H1 (cell line): ENCODE measurements around the gene DSCAM. TPM values are rescaled to one million over a fixed set of nuclear protein-coding genes. Genes with fewer than 3 reads are reported as not detected.

Experiments used
- BRCA1 ChIP-seq: IDR thresholded peaks from 2 replicates; pipeline ENCODE4 v1.6.1; 2012; ENCODE audit warnings: low read depth, low read length, improper control_type of control experiment
- CEBPB ChIP-seq: IDR thresholded peaks from 2 replicates; pipeline ENCODE4 v1.6.1; 2012; ENCODE audit warnings: low read depth, low read length
- CHD1 ChIP-seq: IDR thresholded peaks from 2 replicates; pipeline ENCODE4 v1.6.1; 2012; ENCODE audit warnings: low read depth, low read length, improper control_type of control experiment
- EGR1 ChIP-seq: IDR thresholded peaks from 2 replicates; pipeline ENCODE4 v1.6.1; 2011; ENCODE audit warnings: low read depth, low read length, borderline replicate concordance
- MAFK ChIP-seq: IDR thresholded peaks from 2 replicates; pipeline ENCODE4 v1.6.1; 2012; ENCODE audit warnings: low read depth, mild to moderate bottlenecking, improper control_type of control experiment, low read length
- PHF8 ChIP-seq: fragments of 200-600 bp; sonication (generic); conservative IDR thresholded peaks from 2 replicates; pipeline ENCODE4 v1.7.1; 2012; ENCODE audit warnings: low read depth, mild to moderate bottlenecking, inconsistent platforms, low read length, moderate library complexity
- RNF2 ChIP-seq: fragments of 200-900, 300-1000 bp; sonication (generic); IDR thresholded peaks from 2 replicates; pipeline ENCODE4 v1.7.1; 2016; ENCODE audit warnings: borderline replicate concordance, low read depth, mild to moderate bottlenecking, antibody characterized with exemption, low read length; ENCODE audit not compliant: poor library complexity, severe bottlenecking; ENCODE audit errors: missing control alignments
- TAF7 ChIP-seq: optimal IDR thresholded peaks from 2 replicates; pipeline ENCODE3; 2011; ENCODE audit warnings: low read depth, mild to moderate bottlenecking, inconsistent platforms, low read length, moderate library complexity, borderline replicate concordance
- TBP ChIP-seq: IDR thresholded peaks from 2 replicates; pipeline ENCODE4 v1.6.1; 2011; ENCODE audit warnings: low read depth, low read length, improper control_type of control experiment
- polyA plus RNA-seq, 7 experiments: library from polyadenylated mRNA; depleted of rRNA in 3 of 7; stranded (reverse) in 5 of 7; unstranded in 2 of 7; fragments of >200 nt in 5 of 7; fragments of 200-250 nt in 2 of 7; gene quantifications; 1 replicate in 5 of 7; 2 replicates in 1 of 7; 4 replicates in 1 of 7; pipeline versions ENCODE4 v1.2.1 to v1.2.3, GENCODE V29; 2011 to 2013; ENCODE audit warnings: missing spikeins in 2 of 7, mixed read lengths in 2 of 7
- total RNA-seq: library from RNA; stranded (reverse); fragmentation: NEBNext Ultra II Directional; extraction: Animal tissue kit (Norgen Biotek cat#: 25700); gene quantifications from 2 replicates; pipeline ENCODE4 v1.2.1, GENCODE V29; 2021

Gene DSCAM
- total and polyA plus RNA-seq, 2 of the 8 experiments (the other 6 are each of a cell fraction or from before 2014, with no cell fraction given) = 0.02 to 0.15 TPM

DNA sequence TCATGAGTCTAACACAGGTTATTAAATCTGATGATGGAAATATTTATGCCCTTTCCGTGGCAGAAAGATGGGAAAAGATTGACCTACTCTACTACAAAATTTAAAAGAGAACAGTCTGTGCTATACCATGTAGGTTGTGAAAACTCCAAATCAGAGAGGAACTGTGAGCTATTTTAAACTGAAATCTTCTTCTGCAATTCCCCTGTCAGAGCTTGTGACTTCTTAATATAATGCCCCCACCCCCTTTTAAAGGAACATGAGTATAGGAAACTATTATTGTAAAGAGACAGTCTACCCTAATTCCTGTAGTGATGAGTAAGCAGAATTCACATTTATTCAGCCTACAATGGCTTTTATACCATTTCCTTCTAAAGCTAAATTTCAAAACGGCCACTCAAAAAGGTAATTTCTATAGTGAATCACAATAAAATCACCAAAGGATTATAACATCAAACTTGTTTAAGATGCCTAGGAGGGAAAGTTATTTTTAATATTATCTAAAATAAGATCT is 11.7 kb downstream of the DSCAM start (continued):
- TF ChIP-seq EGR1 (no peak), BRCA1 (no peak), CHD1 (no peak), TAF7 (no peak), MAFK (no peak), CEBPB (no peak), PHF8 (no peak), TBP (no peak), RNF2 (no peak)
- TF ChIP-seq, all 59 proteins: peak for 0
